Fibroblast of lung (primary cell): ENCODE data around the gene RITA1. TPM values are rescaled to one million over a fixed set of nuclear protein-coding genes. Genes with fewer than 3 reads are reported as not detected.

Experiments
- DNase-seq, 2 donors: peaks; one replicate each; pipeline versions ENCODE4 v3.0.0 to v3.0.0-alpha.2; 2010; ENCODE audit warnings: low read depth in 2 of 2
- H2AFZ ChIP-seq: 2 replicates; pipeline ENCODE4 v1.5.1; 2012; ENCODE audit warnings: low read length, control low read depth, inconsistent platforms
- H3K27ac ChIP-seq: 2 replicates; pipeline ENCODE4 v1.5.1; 2011; ENCODE audit warnings: low read length, control low read depth; ENCODE audit not compliant: insufficient read depth
- H3K27me3 ChIP-seq: 2 replicates; pipeline ENCODE4 v1.5.1; 2011; ENCODE audit warnings: mild to moderate bottlenecking, low read length; ENCODE audit not compliant: control insufficient read depth, insufficient read depth
- H3K36me3 ChIP-seq: 2 replicates; pipeline ENCODE4 v1.5.1; 2011; ENCODE audit warnings: low read length; ENCODE audit not compliant: control insufficient read depth, insufficient read depth
- H3K4me1 ChIP-seq: 2 replicates; pipeline ENCODE4 v1.5.1; 2011; ENCODE audit warnings: low read length; ENCODE audit not compliant: control insufficient read depth, insufficient read depth; ENCODE audit errors: extremely low read depth
- H3K4me2 ChIP-seq: 2 replicates; pipeline ENCODE4 v1.5.1; 2011; ENCODE audit warnings: low read length, control low read depth; ENCODE audit not compliant: insufficient read depth; ENCODE audit errors: extremely low read depth
- H3K4me3 ChIP-seq, 4 experiments: fragments of 200-600 bp in 1 of 4; sonication (generic) in 1 of 4; replicated peaks in 1 of 4; 2 replicates each; pipeline ENCODE4 v1.5.1; 2011 to 2016; ENCODE audit warnings: low read length in 4 of 4, low read depth in 3 of 4, mild to moderate bottlenecking in 3 of 4, control low read depth in 2 of 4, inconsistent platforms in 1 of 4, mixed read lengths in 1 of 4; ENCODE audit not compliant: insufficient read depth in 1 of 4; ENCODE audit errors: control extremely low read depth in 1 of 4
- H3K79me2 ChIP-seq: 2 replicates; pipeline ENCODE4 v1.5.1; 2012; ENCODE audit warnings: mild to moderate bottlenecking, low read length, inconsistent platforms; ENCODE audit not compliant: control insufficient read depth, insufficient read depth
- H3K9ac ChIP-seq: 2 replicates; pipeline ENCODE4 v1.5.1; 2011; ENCODE audit warnings: mild to moderate bottlenecking, low read length, control low read depth; ENCODE audit not compliant: insufficient read depth
- H3K9me3 ChIP-seq: 2 replicates; pipeline ENCODE4 v1.5.1; 2012; ENCODE audit warnings: low read depth, low read length; ENCODE audit not compliant: control insufficient read depth, insufficient read depth
- H4K20me1 ChIP-seq: 2 replicates; pipeline ENCODE4 v1.5.1; 2011; ENCODE audit warnings: low read length; ENCODE audit not compliant: control insufficient read depth, insufficient read depth; ENCODE audit errors: extremely low read depth
- EZH2 ChIP-seq: IDR thresholded peaks from 2 replicates; pipeline ENCODE4 v1.5.1; 2012; ENCODE audit warnings: low read length, control low read depth, mild to moderate bottlenecking; ENCODE audit errors: missing control alignments
- polyA plus RNA-seq, 2 donors: library from polyadenylated mRNA; depleted of rRNA in 1 of 2; stranded (reverse) in 1 of 2; unstranded in 1 of 2; fragments of >200 nt; gene quantifications; 2 replicates each; pipeline ENCODE4 v1.2.1, GENCODE V29; 2011 to 2012; ENCODE audit warnings: missing spikeins in 1 of 2
- total RNA-seq: library from RNA; depleted of rRNA; stranded (reverse); fragments of >200 nt; gene quantifications from 2 replicates; pipeline ENCODE4 v1.2.1, GENCODE V29; 2014
- TF ChIP-seq, protein P1 (sequence below), 2 donors: IDR thresholded peaks in 1 of 2; conservative IDR thresholded peaks in 1 of 2; 1 replicate in 1 of 2; 2 replicates in 1 of 2; pipeline ENCODE4 v1.5.1; 2011 to 2012; ENCODE audit warnings: low read length in 2 of 2, control low read depth in 1 of 2, inconsistent platforms in 1 of 2, low read depth in 1 of 2, mild to moderate bottlenecking in 1 of 2

Gene RITA1
- total and polyA plus RNA-seq, 2 donors (not counting 1 experiment from before 2014, with no cell fraction given) = 8.7 to 11.6 TPM

DNA sequence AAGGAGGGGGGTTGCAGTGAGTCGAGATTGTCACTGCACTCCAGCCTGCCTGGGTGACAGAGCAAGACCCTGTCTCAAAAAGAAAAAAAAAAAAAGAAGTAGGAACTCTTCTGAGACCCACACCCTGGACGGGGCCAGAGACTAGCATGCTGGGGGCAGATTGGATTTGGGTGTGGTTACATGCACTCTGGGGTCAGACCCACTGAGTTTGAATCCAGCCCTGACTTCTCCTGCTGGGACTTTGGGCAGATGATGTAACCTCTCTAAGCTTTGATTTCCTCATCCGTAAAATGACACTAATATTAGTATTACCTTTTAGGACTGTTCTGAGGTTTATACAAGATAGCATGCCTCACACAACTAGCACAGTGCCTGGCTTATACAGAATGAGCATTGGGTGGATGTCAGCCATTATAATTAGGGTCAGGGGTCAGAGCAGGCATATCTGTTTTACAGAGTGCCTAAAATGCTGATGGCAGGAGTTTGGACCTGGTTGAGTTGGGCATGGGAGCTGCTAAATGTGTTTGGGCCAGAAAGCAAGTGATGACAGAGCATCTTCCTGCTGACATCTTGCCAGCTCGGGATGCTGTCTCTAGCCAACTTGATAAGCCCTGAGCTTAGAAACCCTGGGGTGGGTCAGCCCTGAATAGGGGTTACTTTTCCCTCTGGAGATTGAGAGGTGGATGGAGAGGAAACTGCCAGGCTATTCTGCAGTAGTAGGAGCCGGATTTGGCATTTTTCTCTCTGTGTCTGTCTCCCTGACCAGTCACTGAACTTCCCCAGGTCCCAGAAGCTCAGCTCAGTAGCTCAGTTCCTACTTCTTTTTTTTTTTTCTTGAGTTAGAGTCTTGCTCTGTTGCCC, 51.2 kb downstream of the RITA1 start:
- no peak overlapping the region for H3K4me3 ChIP-seq

DNA sequence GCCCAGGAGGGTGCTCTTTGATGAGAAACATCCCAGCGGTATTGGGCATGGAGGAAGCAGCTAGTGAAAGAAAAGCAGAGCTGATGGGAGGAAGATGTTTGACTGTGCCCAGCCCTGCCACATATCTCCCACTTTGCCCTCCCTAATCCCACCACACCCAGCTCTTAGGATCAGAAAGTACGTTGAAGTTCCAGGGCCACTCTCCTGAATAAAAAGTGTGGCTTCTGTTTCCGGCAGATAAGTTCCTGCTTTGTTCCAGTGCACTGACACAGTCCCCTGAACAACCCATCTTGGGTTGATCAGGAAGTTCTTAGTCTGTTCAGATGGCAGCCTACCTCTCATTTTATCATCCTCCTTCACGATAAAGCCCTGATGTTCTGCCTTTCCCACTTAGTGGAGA, 52.2 kb downstream of the RITA1 start:
- H3K4me2 ChIP-seq = no peak overlapping the region
- H3K27me3 ChIP-seq = no peaks in the 10 kb centered on the region
- no peak overlapping the region for H2AFZ ChIP-seq
- no peaks in the 10 kb centered on the region for H4K20me1 ChIP-seq
- DNase-seq = no peak
- H3K9me3 ChIP-seq = no peaks in the 10 kb centered on the region
- TF ChIP-seq, protein P1, sequence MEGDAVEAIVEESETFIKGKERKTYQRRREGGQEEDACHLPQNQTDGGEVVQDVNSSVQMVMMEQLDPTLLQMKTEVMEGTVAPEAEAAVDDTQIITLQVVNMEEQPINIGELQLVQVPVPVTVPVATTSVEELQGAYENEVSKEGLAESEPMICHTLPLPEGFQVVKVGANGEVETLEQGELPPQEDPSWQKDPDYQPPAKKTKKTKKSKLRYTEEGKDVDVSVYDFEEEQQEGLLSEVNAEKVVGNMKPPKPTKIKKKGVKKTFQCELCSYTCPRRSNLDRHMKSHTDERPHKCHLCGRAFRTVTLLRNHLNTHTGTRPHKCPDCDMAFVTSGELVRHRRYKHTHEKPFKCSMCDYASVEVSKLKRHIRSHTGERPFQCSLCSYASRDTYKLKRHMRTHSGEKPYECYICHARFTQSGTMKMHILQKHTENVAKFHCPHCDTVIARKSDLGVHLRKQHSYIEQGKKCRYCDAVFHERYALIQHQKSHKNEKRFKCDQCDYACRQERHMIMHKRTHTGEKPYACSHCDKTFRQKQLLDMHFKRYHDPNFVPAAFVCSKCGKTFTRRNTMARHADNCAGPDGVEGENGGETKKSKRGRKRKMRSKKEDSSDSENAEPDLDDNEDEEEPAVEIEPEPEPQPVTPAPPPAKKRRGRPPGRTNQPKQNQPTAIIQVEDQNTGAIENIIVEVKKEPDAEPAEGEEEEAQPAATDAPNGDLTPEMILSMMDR (conservative IDR thresholded peaks at IDR 0.05 in 1 of 2, IDR thresholded peaks at IDR 0.05 in 1 of 2; ENCODE audit: low read depth in 1 of 2, low read length in 2 of 2) = no peak
- TF ChIP-seq EZH2 = no peak
- H3K36me3 ChIP-seq = no peaks in the 10 kb centered on the region
- H3K27ac ChIP-seq = no peak overlapping the region
- H3K4me3 ChIP-seq = no peak overlapping the region
- H3K79me2 ChIP-seq = no peaks in the 10 kb centered on the region
- no peak overlapping the region for H3K9ac ChIP-seq
- peaks cover 17% of the 10 kb centered on the region for H3K4me1 ChIP-seq

More for the DNA sequence above, 51.2 kb downstream of the RITA1 start:
- peaks cover 12% of the 10 kb centered on the region for H3K4me1 ChIP-seq
- H3K27me3 ChIP-seq = no peaks in the 10 kb centered on the region
- peaks cover 4% of the 10 kb centered on the region for H3K36me3 ChIP-seq
- TF ChIP-seq, protein P1 (conservative IDR thresholded peaks at IDR 0.05 in 1 of 2, IDR thresholded peaks at IDR 0.05 in 1 of 2; ENCODE audit: low read depth in 1 of 2, low read length in 2 of 2) = no peak
- no peak for TF ChIP-seq EZH2
- H3K4me2 ChIP-seq = no peak overlapping the region
- H3K27ac ChIP-seq = no peak overlapping the region
- H4K20me1 ChIP-seq = no peaks in the 10 kb centered on the region
- no peaks in the 10 kb centered on the region for H3K9me3 ChIP-seq
- no peak overlapping the region for H3K9ac ChIP-seq
- DNase-seq = no peak
- H2AFZ ChIP-seq = no peak overlapping the region
- no peaks in the 10 kb centered on the region for H3K79me2 ChIP-seq

DNA sequence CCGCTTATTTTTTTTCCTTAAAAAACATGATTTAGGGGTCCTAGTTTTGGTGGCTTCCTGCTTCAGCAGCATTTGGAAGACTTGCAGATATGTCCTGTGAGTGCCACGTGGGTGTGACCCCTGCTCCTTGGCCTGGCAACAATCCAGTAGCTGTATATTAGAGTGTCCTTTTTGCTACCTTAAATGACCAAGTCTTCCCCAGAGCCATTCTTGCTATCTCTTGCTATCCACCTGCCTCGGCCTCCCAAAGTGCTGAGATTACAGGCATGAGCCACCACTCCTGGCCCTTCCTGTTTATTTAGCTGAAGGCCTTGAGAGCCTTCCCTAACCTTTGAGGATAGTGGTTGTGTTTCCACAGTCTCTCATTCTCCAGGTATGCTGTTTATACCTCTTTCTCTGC, 52.8 kb downstream of the RITA1 start:
- H3K79me2 ChIP-seq = no peaks in the 10 kb centered on the region
- H3K9me3 ChIP-seq = no peaks in the 10 kb centered on the region
- H3K27me3 ChIP-seq = no peaks in the 10 kb centered on the region
- no peaks in the 10 kb centered on the region for H3K36me3 ChIP-seq
- H3K4me2 ChIP-seq = no peak overlapping the region
- H3K27ac ChIP-seq = no peak overlapping the region
- H4K20me1 ChIP-seq = no peaks in the 10 kb centered on the region
- H3K4me3 ChIP-seq = no peak overlapping the region
- no peak for TF ChIP-seq EZH2
- TF ChIP-seq, protein P1 (conservative IDR thresholded peaks at IDR 0.05 in 1 of 2, IDR thresholded peaks at IDR 0.05 in 1 of 2; ENCODE audit: low read depth in 1 of 2, low read length in 2 of 2) = no peak
- peaks cover 17% of the 10 kb centered on the region for H3K4me1 ChIP-seq
- no peak overlapping the region for H3K9ac ChIP-seq
- DNase-seq = no peak
- no peak overlapping the region for H2AFZ ChIP-seq
